GM21619 (cell line): ENCODE measurements around the gene TMEM190.
"Not testable (repeated sequence)": the region's sequence is repeated elsewhere in the genome, so short reads cannot be mapped to it uniquely, and the experiment has no call there.

Experiments used
- ATAC-seq: cut with Tn5 transposase; IDR thresholded peaks from one replicate; pipeline ENCODE4 v1.9.1; 2021; ENCODE audit not compliant: unreplicated experiment

TMEM190 gene

GRCh38 chr19:55389386-55390317, 13.0 kb downstream of the TMEM190 start:
- ATAC-seq, result no peak

DNA sequence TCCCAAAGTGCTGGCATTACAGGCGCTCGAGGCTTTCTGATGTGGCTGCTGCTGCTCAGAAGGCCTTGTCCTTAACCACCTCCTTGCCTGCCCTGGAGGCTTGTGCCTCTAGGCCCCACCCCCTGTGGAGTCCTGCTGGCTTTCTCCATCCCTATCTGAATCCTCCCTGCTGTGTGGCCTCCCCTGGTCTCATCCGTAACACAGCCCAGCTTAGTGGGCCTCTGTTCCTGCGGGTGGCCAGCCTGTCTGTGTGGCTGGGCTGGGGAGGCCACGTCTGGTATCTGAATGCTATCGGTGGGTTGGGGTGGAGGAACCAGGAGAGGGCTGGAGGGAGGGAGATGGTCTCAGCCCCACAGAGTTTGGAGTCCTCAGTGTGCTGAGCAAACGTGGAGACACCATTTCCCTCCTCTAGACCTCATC, 13.8 kb downstream of the TMEM190 start:
- ATAC-seq, result no peak

- no peak for ATAC-seq
These were observed 14.6 kb downstream of the TMEM190 start for GRCh38 chr19:55391191-55391670.

DNA sequence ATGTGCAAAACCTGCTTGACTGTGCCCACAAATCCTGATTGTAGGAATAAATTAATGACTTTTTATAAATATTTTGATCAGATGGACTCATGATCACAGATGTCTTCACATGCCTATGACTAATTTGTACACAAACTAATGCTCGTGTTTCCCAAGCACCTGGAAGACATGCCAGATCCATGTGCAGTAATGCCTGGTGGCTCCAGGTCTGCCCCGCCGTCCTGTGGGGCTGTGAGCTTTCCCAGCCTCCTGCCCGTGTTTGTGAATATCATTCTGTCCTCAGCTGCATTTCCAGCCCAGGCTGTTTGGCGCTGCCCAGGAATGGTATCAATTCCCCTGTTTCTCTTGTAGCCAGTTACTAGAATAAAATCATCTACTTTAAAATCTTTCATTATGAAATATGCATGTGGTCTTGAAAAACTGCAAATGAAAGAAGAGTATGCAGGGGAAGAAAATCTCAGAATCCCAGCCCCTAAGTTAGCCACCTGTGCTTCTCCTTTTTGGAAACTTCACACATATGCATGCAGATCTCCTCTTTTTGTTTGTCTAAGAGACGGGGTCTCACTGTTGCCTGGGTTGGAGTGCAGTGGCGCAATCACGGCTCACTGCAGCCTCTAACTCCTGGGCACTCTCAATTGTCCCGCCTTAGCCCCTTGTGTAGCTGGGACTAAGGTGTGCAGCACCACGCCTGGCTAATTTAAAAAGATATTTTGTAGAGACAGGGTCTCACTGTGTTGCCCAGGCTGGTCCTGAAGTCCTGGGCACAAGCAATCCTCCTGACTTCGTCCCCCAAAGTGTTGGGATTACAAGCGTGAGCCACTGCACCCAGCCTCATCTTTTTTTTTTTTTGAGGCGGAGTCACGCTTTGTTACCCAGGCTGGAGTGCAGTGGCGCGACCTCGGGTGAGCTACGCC, 15.3 kb downstream of the TMEM190 start:
- no peak for ATAC-seq

GRCh38 chr19:55392820-55393761, 16.5 kb downstream of the TMEM190 start:
- no peak for ATAC-seq

DNA sequence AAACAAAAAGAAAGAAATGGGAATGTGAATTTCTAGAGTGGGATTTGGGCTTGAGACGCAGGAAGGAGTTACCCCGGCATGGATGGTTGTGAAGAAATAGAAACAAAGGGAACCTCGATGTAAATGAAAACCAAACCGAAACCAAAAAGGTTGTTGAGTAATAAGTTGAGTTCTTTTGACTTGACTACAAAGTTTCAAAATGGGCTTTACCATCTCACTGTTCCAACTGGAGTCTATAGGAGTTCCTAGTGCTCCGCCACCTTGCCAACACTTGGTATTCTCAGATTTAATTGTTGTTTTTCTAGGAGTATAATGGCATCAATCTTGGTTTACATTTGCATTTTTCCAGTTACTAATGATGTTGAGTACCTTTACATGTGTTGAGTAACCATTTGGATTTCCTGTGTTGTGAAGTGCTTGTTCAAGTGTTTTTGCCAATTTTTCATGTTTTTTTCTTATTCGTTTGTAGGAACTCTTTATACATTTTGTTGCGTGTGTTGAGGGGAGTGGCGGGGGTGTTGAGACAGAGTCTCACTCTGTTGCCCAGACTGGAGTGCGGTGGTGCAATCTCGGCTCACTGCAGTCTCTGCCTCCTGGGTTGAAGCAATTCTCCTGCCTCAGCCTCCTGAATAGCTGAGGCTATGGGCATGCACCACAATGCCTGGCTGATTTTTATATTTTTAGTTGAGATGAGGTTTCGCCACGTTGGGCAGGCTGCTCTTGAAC, 21.7 kb downstream of the TMEM190 start:
- ATAC-seq, result no peak

- ATAC-seq, result no peak
These were observed 23.9 kb downstream of the TMEM190 start for GRCh38 chr19:55400281-55401087.

DNA sequence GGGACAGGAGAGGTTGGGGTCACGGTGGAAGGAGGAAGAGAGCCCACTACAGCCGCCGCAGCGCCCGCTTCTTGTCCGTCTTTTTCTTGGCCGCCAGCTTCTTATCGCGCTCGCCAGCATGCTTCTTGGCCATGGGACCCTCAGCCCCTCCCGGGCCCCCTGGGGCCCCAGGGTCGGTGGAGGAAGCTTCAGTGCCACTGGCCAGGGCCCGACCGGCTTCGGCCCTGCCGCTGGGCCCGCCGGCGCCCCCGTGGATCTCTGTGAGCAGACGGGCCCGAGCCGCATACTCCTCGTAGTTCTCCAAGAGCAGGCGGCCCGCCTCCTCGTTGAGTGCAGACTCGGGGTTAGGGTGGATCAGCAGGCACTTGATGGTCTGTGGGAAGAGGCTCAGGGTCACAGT, 24.8 kb downstream of the TMEM190 start:
- not testable (repeated sequence) for ATAC-seq

GRCh38 chr19:55402509-55402908, 25.9 kb downstream of the TMEM190 start:
- no peak for ATAC-seq

DNA sequence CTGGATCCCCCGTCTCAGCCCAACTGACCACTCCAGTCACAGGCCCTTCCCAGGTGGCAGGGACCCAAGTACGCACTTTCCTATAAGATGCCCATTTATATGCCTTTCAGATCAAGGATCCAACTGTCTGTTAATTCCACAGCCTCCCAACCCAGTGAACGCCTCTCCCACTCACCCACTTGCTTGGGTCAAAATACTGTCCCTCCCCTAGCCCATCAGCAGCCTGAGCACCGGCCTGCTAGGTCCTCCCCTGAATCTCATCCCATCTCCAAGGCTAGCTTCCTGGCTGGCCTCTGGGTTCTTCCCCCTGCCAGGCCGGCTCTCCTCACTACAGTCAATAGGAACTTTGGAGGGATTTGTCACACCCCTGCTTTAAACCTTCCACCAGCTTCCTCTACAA, 29.0 kb downstream of the TMEM190 start:
- ATAC-seq, result no peak

DNA sequence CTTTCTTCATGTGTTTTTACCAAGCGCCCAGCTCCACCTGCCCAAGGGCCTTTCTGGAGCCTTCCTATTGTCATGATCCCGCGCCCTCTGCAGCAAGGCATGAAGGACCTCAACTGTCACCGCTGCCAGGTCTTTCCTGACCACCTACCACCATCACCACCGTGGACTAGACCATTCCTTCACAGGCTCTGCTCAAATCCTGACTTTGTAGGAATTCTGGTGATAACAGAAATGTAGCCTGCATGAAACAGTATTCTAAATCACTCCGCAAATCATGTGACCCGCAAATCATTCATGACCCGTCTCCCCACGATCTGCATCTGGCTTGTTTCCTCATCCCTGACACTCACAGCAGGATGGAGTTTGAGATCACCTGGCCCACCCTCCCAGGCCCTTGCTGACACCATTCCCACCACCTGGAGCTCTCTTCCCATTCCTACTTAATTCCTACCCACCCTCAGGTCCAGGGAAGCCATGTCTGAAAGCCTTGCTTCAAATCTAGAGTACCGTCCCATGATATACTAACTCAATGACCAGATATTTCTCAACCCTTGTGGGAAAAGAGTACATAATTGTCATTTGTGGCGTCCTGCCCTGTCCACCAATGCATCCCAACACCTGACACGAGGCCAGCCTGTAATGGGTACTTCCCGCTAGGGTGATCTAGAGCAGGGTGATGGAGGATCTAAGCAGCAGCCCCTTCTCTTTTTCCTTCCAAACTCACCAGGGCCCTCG, 29.6 kb downstream of the TMEM190 start:
- ATAC-seq, result no peak

DNA sequence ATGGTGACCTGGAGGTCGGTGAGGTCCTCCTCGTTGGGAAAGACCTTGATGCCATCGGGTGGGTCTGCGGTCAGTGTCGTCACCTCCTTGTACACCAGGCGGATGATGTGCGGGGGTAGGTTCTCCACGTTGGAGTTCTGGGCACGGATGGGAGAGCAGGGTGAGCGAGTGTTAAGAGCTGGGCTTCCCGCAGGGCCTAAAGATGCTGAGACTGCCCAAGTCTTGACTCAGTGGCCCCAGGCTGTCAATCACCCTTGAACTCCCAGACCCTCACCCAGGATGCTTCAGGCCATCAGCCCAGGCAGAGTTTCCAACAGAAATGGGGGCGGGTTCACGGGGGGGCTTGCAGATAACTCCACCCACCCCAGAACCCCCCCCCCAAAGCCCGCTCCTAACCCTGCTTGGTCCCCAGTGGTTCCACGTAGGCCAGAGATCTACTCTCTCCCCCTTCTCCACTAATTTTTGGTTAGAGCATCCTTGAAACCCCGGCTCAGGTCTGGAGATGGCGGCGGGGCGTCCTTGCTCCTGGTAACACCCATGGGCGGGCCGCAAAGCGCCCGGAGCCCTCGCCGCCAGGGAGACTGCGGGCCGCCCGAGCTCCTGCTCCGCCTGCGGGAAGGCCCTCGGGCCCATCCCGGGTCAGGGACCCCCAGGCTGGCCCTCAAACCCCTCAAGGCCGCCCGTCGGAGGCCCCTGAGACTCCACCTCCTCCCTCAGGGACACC, 30.4 kb downstream of the TMEM190 start:
- no peak for ATAC-seq

DNA sequence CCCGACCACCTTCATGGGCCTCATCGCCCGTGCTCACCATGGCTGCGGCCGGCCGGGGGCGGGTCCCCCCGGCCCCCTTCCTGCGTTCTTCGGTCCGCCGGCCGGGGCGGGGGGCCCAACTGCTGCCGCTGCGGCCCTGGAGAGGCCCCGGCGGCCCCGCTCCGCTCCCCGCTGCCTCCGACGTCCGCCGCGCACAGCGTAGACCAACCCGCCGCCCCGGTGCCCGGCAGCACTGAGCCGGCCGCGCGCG, 30.8 kb downstream of the TMEM190 start, which contains the start of gene UBE2S:
UBE2S (minus strand) TSS at position 239 of the 250 bp plus-strand sequence; CDS start at position 40, 199 bp downstream.
- ATAC-seq, result peak; percentile 14

GRCh38 chr19:55407800-55408532, 31.3 kb downstream of the TMEM190 start:
- peak; percentile 83 for ATAC-seq

DNA sequence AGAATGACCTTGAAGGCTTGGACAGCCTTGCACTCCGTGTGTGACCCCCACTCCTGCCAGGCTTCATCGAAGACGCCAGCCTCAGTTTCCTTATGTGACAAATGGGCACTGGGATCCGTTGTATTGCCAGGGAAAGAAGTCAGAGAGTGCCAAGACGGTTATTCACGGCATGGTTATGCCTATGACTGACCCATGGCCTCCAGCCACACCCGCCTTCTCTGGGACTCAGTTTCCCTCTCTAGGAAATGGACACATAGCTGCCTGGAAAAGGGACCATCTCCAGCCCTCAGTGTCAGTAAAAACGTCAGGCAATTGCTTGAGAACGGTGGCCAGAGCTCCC, 31.9 kb downstream of the TMEM190 start:
- ATAC-seq, result no peak

- ATAC-seq, result not testable (repeated sequence)
These were observed 32.6 kb downstream of the TMEM190 start for GRCh38 chr19:55409179-55409578.

DNA sequence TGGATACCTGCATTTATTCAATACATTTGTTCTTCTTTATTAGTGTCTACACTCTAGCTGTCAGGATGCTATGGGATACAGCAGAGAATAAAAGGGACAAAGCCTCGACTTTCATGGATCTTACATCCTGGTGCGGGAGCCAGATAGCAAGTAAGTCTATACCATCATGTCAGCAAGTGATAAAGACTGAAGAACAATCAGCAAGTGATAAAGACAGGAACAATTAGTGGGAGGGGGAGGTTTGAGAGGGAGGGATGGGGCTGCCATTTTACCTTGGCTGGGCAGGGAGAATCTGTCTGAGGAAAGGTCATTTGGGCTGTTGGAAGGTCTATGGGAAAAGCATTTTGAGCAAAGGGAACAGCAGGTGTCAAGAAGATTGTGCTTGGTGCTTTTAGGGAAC, 33.5 kb downstream of the TMEM190 start:
- ATAC-seq, result no peak
